Panc1 (cell line): Measurements from ENCODE around the gene GNAO1. TPM values are rescaled to one million over a fixed set of nuclear protein-coding genes. Genes with fewer than 3 reads are reported as not detected.

Experiments
- ATAC-seq: fragments of 200-7000 bp; cut with Tn5 transposase; 2 replicates; pipeline ENCODE4 v1.9.1; 2020; ENCODE audit warnings: mild to moderate bottlenecking, moderate library complexity
- BruUV-seq: library from RNA; stranded (reverse); fragments of 400-500 nt; replicated peaks from 2 replicates; lab custom pipeline; 2021; lab: Mats Ljungman, UMichigan
- CTCF ChIA-PET: fragments of 300-600 bp; sonication (Branson Sonifier 250); formaldehyde crosslinking; loops from one replicate; lab custom pipeline; 2022; ENCODE audit warnings: antibody characterized with exemption; lab: Charles Lee
- POLR2A ChIA-PET: fragments of 300-600 bp; sonication (Branson Sonifier 250); formaldehyde crosslinking; loops from one replicate; lab custom pipeline; 2022; ENCODE audit warnings: antibody characterized with exemption; lab: Charles Lee
- DNase-seq: peaks from one replicate; pipeline ENCODE4 v3.0.0-alpha.2; 2010; ENCODE audit warnings: low read depth, low spot score
- H3K27ac ChIP-seq: 2 replicates; pipeline ENCODE4 v1.5.1; 2011; ENCODE audit warnings: mild to moderate bottlenecking, low read length, inconsistent platforms
- H3K27me3 ChIP-seq: fragments of 200-500 bp; sonication (Bioruptor generic); 2 replicates; pipeline ENCODE4 v1.6.0; 2014; ENCODE audit warnings: low read length, inconsistent platforms; ENCODE audit not compliant: control insufficient read depth, insufficient read depth
- H3K36me3 ChIP-seq: fragments of 200-500 bp; sonication (Bioruptor generic); 2 replicates; pipeline ENCODE4 v1.5.1; 2014; ENCODE audit warnings: inconsistent platforms, mild to moderate bottlenecking, low read length, moderate library complexity; ENCODE audit not compliant: control insufficient read depth, insufficient read depth
- H3K4me1 ChIP-seq: 2 replicates; pipeline ENCODE4 v1.5.1; 2011; ENCODE audit warnings: inconsistent platforms, mild to moderate bottlenecking, low read length, moderate library complexity; ENCODE audit not compliant: control insufficient read depth, insufficient read depth
- H3K4me3 ChIP-seq, 2 experiments: 2 replicates each; pipeline ENCODE4 v1.5.1; 2011 to 2012; ENCODE audit warnings: low read depth in 2 of 2, low read length in 2 of 2, mild to moderate bottlenecking in 2 of 2, inconsistent platforms in 1 of 2, moderate library complexity in 1 of 2
- H3K9me3 ChIP-seq: fragments of 200-500 bp; sonication (Bioruptor generic); 2 replicates; pipeline ENCODE4 v1.5.1; 2014; ENCODE audit warnings: low read depth, mild to moderate bottlenecking, inconsistent platforms, low read length, moderate library complexity; ENCODE audit not compliant: control insufficient read depth, insufficient read depth
- CTCF ChIP-seq: fragments of 450-650 bp; IDR thresholded peaks from 2 replicates; pipeline ENCODE4 v1.5.1; 2017; ENCODE audit warnings: mild to moderate bottlenecking
- POLR2AphosphoS5 ChIP-seq: IDR thresholded peaks from 2 replicates; pipeline ENCODE4 v1.6.1; 2012; ENCODE audit warnings: mild to moderate bottlenecking, low read depth, low read length, moderate library complexity
- REST ChIP-seq, 2 experiments: IDR thresholded peaks; 2 replicates each; pipeline ENCODE4 v1.6.1; 2011 to 2012; ENCODE audit warnings: low read depth in 2 of 2, control low read depth in 1 of 2, low read length in 1 of 2, mild to moderate bottlenecking in 1 of 2, moderate library complexity in 1 of 2; ENCODE audit not compliant: insufficient read depth in 1 of 2
- SIN3A ChIP-seq: IDR thresholded peaks from 2 replicates; pipeline ENCODE4 v1.6.1; 2012; ENCODE audit warnings: low read depth, mild to moderate bottlenecking, low read length, moderate library complexity, borderline replicate concordance; ENCODE audit not compliant: insufficient read depth
- TCF7L2 ChIP-seq: IDR thresholded peaks from 2 replicates; pipeline ENCODE4 v1.6.1; 2011; ENCODE audit warnings: mild to moderate bottlenecking, low read depth, low read length, inconsistent platforms
- in situ Hi-C: cut with HindIII; loops from 2 replicates; pipeline ENCODE4 v1.10.0; 2016; ENCODE audit warnings: low sequenced_read_pairs, low pct_unique_long_range_greater_than_20kb
- intact Hi-C: fragments of 100-400 bp; cut with micrococcal nuclease; formaldehyde crosslinking; loops from one replicate; pipeline ENCODE4 v1.10.0; 2022; ENCODE audit not compliant: unreplicated experiment
- total RNA-seq: library from RNA; stranded (reverse); gene quantifications from one replicate; pipeline ENCODE4 v1.2.1, GENCODE V29; 2021; ENCODE audit not compliant: unreplicated experiment

GNAO1 gene
- total RNA-seq, 1 experiment from 2014 or later, result 33.4 TPM

DNA sequence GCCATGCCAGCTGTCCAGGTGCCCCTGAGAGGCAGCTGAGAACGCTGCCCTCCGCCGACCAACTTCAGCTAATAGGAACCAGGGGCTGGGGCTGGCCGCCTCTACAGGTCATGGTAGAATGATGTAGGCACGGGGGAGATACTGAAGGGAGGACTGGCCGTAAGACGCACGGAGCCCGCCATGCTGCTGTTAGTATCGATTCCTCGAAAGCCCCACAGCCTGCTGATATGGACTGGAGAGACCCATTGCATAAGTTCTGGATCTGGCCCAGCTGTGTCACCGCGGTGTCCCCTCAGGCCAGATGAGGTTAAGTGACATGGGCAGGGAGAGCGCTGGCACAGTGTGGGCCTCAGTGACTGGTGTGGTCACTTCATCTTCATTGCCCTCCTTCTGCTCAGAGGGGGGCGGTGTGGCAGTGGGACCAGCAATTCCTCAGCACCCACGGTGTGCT is 158.4 kb downstream of the GNAO1 start:
- BruUV-seq, result no TSS peak
- CTCF ChIA-PET, result no interaction called here
- DNase-seq (no peak), ATAC-seq (no peak)
- POLR2A ChIA-PET, result no interaction called here
- Histone ChIP-seq H3K9me3 (no peaks in the 10 kb centered on the region), H3K4me1 (no peaks in the 10 kb centered on the region), H3K36me3 (no peaks in the 10 kb centered on the region), H3K27ac (no peak overlapping the region), H3K27me3 (no peaks in the 10 kb centered on the region), H3K4me3 (no peak overlapping the region)
- intact Hi-C loops (no loop called here), in situ Hi-C loops (no loop called here)
- TF ChIP-seq CTCF (no peak), TCF7L2 (no peak)

DNA sequence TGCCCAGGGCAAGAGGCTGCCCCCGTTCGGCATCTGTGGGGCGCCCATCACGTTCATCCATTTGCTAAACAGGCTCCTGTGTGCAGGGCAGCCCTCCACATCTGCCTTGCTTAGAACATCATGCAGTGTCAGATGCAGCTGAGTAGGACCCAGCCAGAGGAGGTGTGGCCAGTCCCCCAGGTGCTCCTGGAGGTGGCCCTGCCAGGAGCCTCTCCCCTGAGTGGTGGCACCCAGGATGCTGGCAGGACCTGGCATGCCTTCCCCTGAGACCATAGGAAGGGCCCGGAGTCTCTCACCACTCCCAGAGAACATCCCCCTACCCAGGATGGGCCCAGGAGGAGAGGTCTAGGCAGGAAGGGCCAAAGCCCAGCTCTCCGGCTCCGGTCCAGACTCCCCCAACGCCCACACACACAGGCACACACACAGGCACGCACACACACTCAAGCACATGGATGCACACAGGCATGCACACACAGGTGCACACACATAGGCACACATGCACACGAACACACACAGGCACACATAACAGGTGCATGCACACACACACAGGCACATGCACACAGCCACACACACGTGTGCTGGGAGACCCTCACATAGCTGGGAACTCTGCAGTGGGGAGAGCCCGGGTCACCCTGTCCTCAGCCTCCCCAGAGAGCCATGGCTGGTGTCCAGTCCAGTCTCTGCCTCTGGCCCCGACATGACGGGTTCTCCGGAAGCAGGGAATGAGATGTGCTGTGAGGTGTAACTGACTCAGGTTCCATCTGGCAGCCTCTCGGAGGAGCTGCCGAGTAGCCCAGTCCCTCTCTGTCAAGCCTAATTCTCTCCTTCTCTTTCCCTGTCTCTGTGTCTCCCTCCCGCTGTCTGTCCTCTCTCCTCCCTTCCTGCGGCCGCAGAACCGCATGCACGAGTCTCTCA is 159.5 kb downstream of the GNAO1 start:
- H3K4me3 ChIP-seq, result no peak overlapping the region
- CTCF ChIA-PET, result no interaction called here
- H3K36me3 ChIP-seq, result no peaks in the 10 kb centered on the region
- ATAC-seq (no peak), DNase-seq (no peak)
- intact Hi-C loops (no loop called here), in situ Hi-C loops (no loop called here)
- H3K27ac ChIP-seq, result no peak overlapping the region
- no peaks in the 10 kb centered on the region for H3K27me3 ChIP-seq
- TF ChIP-seq REST (IDR thresholded peaks at IDR 0.05; ENCODE audit: insufficient read depth in 1 of 2, low read depth in 2 of 2, low read length in 1 of 2), result no peak
- TF ChIP-seq POLR2AphosphoS5, result no peak
- TF ChIP-seq SIN3A, result no peak
- no peak for TF ChIP-seq CTCF
- no peak for TF ChIP-seq TCF7L2
- POLR2A ChIA-PET, result no interaction called here
- no TSS peak for BruUV-seq
- H3K4me1 ChIP-seq, result no peaks in the 10 kb centered on the region
- no peaks in the 10 kb centered on the region for H3K9me3 ChIP-seq
